ENCODE measurements around the gene SCCPDH. TPM values are rescaled to one million over a fixed set of nuclear protein-coding genes. Genes with fewer than 3 reads are reported as not detected.

The SCCPDH gene
- total and polyA plus RNA-seq, 2 experiments from 2014 or later = 44.2 to 44.8 TPM

GRCh38 chr1:246798606-246799496, 74.6 kb downstream of the SCCPDH start:
- Histone ChIP-seq H3K4me1 (ENCODE audit: insufficient read depth) (peaks cover 18% of the 10 kb centered on the region), H2AFZ (no peak overlapping the region), H3K4me3 (no peak overlapping the region), H3K9me2 (replicated peaks; ENCODE audit: insufficient read depth) (no peaks in the 10 kb centered on the region), H3K79me2 (no peaks in the 10 kb centered on the region), H4K20me1 (ENCODE audit: insufficient read depth, poor library complexity, severe bottlenecking) (no peaks in the 10 kb centered on the region), H3K36me3 (replicated peaks; ENCODE audit: insufficient read depth, low read depth) (no peaks in the 10 kb centered on the region), H3K9me3 (ENCODE audit: low read depth) (no peaks in the 10 kb centered on the region), H3K27me3 (no peaks in the 10 kb centered on the region), H3K4me2 (no peak overlapping the region), H3K27ac (no peak overlapping the region)
- 81% methylated on average over 22 of the region's 22 CpGs for WGBS (ENCODE audit: low lambda C conversion rate, missing lambda C conversion rate)
- TF ChIP-seq EZH2 (IDR thresholded peaks at IDR 0.05; ENCODE audit: borderline replicate concordance) (no peak), CTCF (IDR thresholded peaks at IDR 0.05; ENCODE audit: poor library complexity) (no peak), EZH2phosphoT487 (IDR thresholded peaks at IDR 0.05; ENCODE audit: low read depth, severe bottlenecking, unreplicated experiment) (no peak)
- DNase-seq (ENCODE audit: low spot score) = no peak

GRCh38 chr1:246800356-246800755, 76.1 kb downstream of the SCCPDH start:
- H3K4me3 ChIP-seq = no peak overlapping the region

GRCh38 chr1:246800756-246801155, 76.5 kb downstream of the SCCPDH start:
- H3K79me2 ChIP-seq = no peaks in the 10 kb centered on the region
- DNase-seq (ENCODE audit: low spot score) = no peak
- H3K27me3 ChIP-seq = no peaks in the 10 kb centered on the region
- WGBS (ENCODE audit: low lambda C conversion rate, missing lambda C conversion rate) = 85% methylated on average over 10 of the region's 10 CpGs
- H3K36me3 ChIP-seq (replicated peaks; ENCODE audit: insufficient read depth, low read depth) = no peaks in the 10 kb centered on the region
- no peaks in the 10 kb centered on the region for H3K9me2 ChIP-seq (replicated peaks; ENCODE audit: insufficient read depth)
- no peak overlapping the region for H3K4me2 ChIP-seq
- no peak overlapping the region for H2AFZ ChIP-seq
- no peak overlapping the region for H3K4me3 ChIP-seq
- TF ChIP-seq EZH2phosphoT487 (IDR thresholded peaks at IDR 0.05; ENCODE audit: low read depth, severe bottlenecking, unreplicated experiment) (no peak), EZH2 (IDR thresholded peaks at IDR 0.05; ENCODE audit: borderline replicate concordance) (no peak), CTCF (IDR thresholded peaks at IDR 0.05; ENCODE audit: poor library complexity) (no peak)
- H3K4me1 ChIP-seq (ENCODE audit: insufficient read depth) = peaks cover 18% of the 10 kb centered on the region
- no peaks in the 10 kb centered on the region for H3K9me3 ChIP-seq (ENCODE audit: low read depth)
- H3K27ac ChIP-seq = no peak overlapping the region
- no peaks in the 10 kb centered on the region for H4K20me1 ChIP-seq (ENCODE audit: insufficient read depth, poor library complexity, severe bottlenecking)

More at GRCh38 chr1:246800356-246800755, 76.1 kb downstream of the SCCPDH start:
- Histone ChIP-seq H3K27me3 (no peaks in the 10 kb centered on the region), H4K20me1 (ENCODE audit: insufficient read depth, poor library complexity, severe bottlenecking) (no peaks in the 10 kb centered on the region), H3K4me2 (no peak overlapping the region), H2AFZ (no peak overlapping the region), H3K9me3 (ENCODE audit: low read depth) (no peaks in the 10 kb centered on the region), H3K9me2 (replicated peaks; ENCODE audit: insufficient read depth) (no peaks in the 10 kb centered on the region), H3K36me3 (replicated peaks; ENCODE audit: insufficient read depth, low read depth) (no peaks in the 10 kb centered on the region), H3K79me2 (no peaks in the 10 kb centered on the region), H3K4me1 (ENCODE audit: insufficient read depth) (peaks cover 18% of the 10 kb centered on the region), H3K27ac (no peak overlapping the region)
- no peak for TF ChIP-seq EZH2phosphoT487 (IDR thresholded peaks at IDR 0.05; ENCODE audit: low read depth, severe bottlenecking, unreplicated experiment)
- no peak for DNase-seq (ENCODE audit: low spot score)
- whole genome bisulfite sequencing (ENCODE audit: low lambda C conversion rate, missing lambda C conversion rate) = 76% methylated on average over 3 of the region's 3 CpGs

GRCh38 chr1:246801241-246802020, 77.2 kb downstream of the SCCPDH start:
- Histone ChIP-seq H3K9me2 (replicated peaks; ENCODE audit: insufficient read depth) (no peaks in the 10 kb centered on the region), H2AFZ (no peak overlapping the region), H3K27me3 (no peaks in the 10 kb centered on the region), H3K79me2 (no peaks in the 10 kb centered on the region), H3K4me1 (ENCODE audit: insufficient read depth) (peaks cover 18% of the 10 kb centered on the region), H3K36me3 (replicated peaks; ENCODE audit: insufficient read depth, low read depth) (no peaks in the 10 kb centered on the region), H3K27ac (no peak overlapping the region), H4K20me1 (ENCODE audit: insufficient read depth, poor library complexity, severe bottlenecking) (no peaks in the 10 kb centered on the region), H3K9me3 (ENCODE audit: low read depth) (no peaks in the 10 kb centered on the region), H3K4me3 (no peak overlapping the region), H3K4me2 (no peak overlapping the region)
- DNase-seq (ENCODE audit: low spot score) = peak; percentile 36
- 57% methylated on average over 11 of the region's 11 CpGs for WGBS (ENCODE audit: low lambda C conversion rate, missing lambda C conversion rate)
- TF ChIP-seq CTCF (IDR thresholded peaks at IDR 0.05; ENCODE audit: poor library complexity) (no peak), EZH2 (IDR thresholded peaks at IDR 0.05; ENCODE audit: borderline replicate concordance) (no peak), EZH2phosphoT487 (IDR thresholded peaks at IDR 0.05; ENCODE audit: low read depth, severe bottlenecking, unreplicated experiment) (no peak)

All from hepatocyte (in vitro differentiated cells).